WTC11 (cell line): Measurements from ENCODE around the gene NFAM1.

ENCODE experiments used
- ATF3 ChIP-seq: sonication (generic); formaldehyde crosslinking; conservative IDR thresholded peaks from 2 replicates; pipeline ENCODE4 v1.8.1; 2022; ENCODE audit warnings: mild to moderate bottlenecking, missing genetic modification reagents
- CREB1 ChIP-seq: sonication (generic); formaldehyde crosslinking; IDR thresholded peaks from 2 replicates; pipeline ENCODE4 v1.8.0; 2023; ENCODE audit warnings: mild to moderate bottlenecking, missing genetic modification reagents
- CTCF ChIP-seq: fragments of 200-600 bp; IDR thresholded peaks from 2 replicates; pipeline ENCODE4 v1.8.0; 2022; ENCODE audit warnings: antibody characterized with exemption
- EMX1 ChIP-seq: fragments of 250-450 bp; sonication (Bioruptor Pico); IDR thresholded peaks from 2 replicates; pipeline ENCODE4 v1.8.0; 2021; ENCODE audit warnings: mild to moderate bottlenecking
- FOXK1 ChIP-seq: sonication (generic); formaldehyde crosslinking; IDR thresholded peaks from 2 replicates; pipeline ENCODE4 v1.8.0; 2022; ENCODE audit warnings: mild to moderate bottlenecking, moderate library complexity, missing genetic modification reagents
- IRF2 ChIP-seq: sonication (generic); formaldehyde crosslinking; IDR thresholded peaks from 2 replicates; pipeline ENCODE4 v1.8.0; 2022; ENCODE audit warnings: low read depth, missing genetic modification reagents, borderline replicate concordance
- SMAD3 ChIP-seq: sonication (generic); formaldehyde crosslinking; IDR thresholded peaks from 2 replicates; pipeline ENCODE4 v1.8.0; 2022; ENCODE audit warnings: missing genetic modification reagents, mild to moderate bottlenecking, borderline replicate concordance
- TEAD1 ChIP-seq: sonication (generic); formaldehyde crosslinking; IDR thresholded peaks from 2 replicates; pipeline ENCODE4 v1.8.0; 2022; ENCODE audit warnings: mild to moderate bottlenecking, missing genetic modification reagents
- ZNF416 ChIP-seq: fragments of 250-450 bp; sonication (Bioruptor Pico); IDR thresholded peaks from 2 replicates; pipeline ENCODE4 v1.9.0; 2021; ENCODE audit warnings: mild to moderate bottlenecking, inconsistent platforms

GRCh38 chr22:42364604-42365110, 67.5 kb downstream of the NFAM1 start:
- TF ChIP-seq TEAD1 (CRISPR knock-in tag) (no peak; the same call in 1 of the 2 replicates), ZNF416 (no peak), CTCF (no peak), EMX1 (CRISPR knock-in tag) (no peak), ATF3 (CRISPR knock-in tag) (no peak), IRF2 (CRISPR knock-in tag) (no peak), FOXK1 (CRISPR knock-in tag) (no peak), CREB1 (CRISPR knock-in tag) (no peak), SMAD3 (no peak)
